GM21576 (cell line): Measurements from ENCODE around the gene DNAJC16.

Source experiments
- ATAC-seq: cut with Tn5 transposase; IDR thresholded peaks from one replicate; pipeline ENCODE4 v1.9.1; 2021; ENCODE audit warnings: mild to moderate bottlenecking, moderate library complexity; ENCODE audit not compliant: unreplicated experiment

The DNAJC16 gene

DNA sequence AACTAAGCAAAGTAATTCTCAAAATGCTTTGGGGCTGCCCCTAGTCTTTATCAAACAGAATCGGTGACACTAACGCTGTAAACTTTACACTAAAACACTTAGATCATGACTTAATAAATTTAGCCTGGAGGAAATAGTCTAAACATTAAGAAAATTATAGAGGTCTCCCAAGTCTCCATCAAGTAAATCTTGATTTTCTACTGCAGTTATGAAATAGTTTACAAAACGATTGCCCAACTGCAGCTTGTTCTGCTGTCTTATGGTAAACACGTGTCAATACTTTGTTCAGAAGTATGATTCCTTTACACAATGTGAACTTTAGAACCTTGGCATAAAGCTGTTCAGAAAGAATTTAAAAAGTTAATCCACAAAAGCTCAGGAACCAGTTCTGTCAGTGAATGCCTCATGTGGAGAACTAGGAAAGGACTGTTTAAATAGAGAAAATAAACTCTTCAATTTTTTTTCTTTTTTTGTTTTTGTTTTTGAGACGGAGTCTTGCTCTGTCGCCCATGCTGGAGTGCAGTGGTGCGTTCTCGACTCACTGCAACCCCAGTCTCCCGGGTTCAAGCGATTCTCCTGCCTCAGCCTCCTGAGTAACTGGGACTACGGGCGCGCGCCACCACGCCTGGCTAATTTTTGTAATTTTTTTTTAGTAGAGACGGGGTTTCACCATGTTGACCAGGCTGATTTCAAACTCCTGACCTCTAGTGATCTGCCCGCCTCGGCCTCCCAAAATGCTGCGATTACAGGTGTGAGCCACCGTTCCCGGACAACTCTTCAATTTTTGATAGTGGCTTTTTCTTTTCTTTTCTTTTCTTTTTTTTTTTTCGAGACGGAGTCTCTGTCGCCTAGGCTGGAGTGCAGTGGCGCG lies 92.2 kb downstream of the DNAJC16 start:
- no peak for ATAC-seq

DNA sequence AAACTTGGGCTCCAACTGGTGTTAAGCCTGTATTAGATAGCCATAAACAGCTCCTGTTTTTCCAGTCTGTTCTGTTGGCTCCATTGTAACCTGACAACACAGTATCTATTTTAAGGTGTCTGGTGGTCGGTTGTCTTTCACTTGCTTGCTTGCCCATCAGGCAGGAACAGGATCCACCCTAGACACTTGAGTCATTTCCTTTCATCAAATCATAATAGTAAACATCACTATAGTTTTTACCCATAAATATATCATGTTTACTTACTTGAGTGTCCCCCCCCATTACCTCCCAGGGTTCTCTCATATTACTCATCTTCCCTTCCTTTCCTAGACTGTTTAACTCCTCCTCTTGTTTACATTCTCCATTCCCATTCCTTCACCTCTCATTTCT lies 93.5 kb downstream of the DNAJC16 start:
- ATAC-seq = no peak

DNA sequence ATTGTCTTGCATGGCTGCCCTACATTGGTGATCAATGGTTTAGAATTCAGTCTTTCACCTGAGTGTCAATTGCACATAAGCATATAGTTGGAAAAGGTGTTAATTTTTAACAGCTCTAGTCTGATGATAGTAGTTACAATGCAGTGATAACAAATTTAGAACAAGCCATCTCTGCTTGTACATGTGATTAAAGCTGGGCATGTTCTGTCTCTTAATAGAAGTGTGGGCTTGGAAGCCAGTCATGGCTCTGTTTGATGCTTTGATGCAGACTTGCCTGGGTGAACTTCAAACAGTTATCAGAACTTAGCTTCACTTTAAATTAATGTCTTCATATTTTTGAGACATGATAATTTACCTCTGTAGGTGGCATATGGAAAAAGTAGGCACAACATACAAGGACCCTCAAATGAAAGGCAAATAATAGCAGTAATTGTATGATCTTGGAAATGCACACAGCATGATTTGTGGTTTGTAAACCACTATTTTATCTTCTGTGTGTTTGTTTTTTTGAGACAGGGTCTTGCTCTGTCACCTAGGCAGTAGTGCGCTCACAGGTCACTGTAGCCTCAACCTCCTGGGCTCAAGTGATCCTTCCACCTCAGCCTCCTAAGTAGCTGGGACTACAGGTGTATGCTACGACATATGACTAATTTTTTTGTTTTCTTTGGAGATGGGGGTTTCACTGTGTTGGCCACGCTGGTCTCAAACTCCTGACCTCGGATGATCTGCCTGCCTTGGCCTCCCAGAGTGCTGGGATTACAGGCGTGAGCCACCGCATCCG lies 94.4 kb downstream of the DNAJC16 start:
- ATAC-seq = no peak

DNA sequence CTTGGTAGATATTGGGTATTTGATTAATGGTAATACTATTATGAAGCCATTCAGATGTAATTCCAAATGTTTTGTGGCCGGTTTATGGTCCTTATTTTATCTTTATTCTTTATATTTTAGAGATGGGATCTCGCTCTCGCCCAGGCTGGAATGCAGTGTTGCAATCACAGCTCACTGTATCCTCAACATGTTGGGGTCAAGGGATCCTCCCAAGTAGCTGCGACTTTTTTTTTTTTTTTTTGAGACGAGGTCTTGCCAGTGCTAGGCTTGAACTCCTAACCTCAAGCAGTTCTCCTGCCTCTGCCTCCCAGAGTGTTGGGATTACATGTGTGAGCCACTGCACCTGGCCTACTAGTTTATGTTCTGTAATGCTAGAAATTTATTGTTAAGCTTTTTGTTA lies 95.3 kb downstream of the DNAJC16 start:
- ATAC-seq = no peak

DNA sequence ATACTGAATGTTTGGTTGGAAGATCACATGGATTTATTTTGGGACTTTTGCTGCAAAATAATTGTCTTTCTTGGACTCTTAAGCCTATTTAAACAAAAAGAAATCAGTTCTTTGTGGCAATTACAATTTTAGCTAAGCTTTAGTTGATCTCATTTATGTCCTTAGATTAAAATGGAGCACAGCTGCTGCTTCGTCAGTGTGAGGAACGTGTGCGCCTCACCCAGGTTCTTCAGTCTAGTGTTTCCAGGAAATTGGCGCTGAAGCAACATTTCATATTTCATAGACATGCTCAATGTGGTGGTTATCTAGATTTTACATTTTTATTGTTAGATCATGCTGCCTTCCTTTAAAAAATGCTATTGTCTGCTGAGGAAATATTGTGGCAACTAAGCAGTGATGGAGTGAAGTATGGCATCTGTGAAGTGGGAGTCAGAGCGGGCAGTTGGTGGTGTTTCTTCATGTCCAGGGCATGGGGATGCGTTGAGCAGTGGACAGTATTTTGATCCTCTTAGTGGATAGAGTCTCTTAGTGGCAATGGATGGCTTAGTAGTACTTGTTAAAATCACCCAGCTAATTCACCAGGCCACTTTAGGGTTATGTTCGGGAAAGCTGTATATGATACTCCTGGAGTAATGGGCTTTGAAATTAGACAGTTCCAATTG lies 96.2 kb downstream of the DNAJC16 start:
- no peak for ATAC-seq

DNA sequence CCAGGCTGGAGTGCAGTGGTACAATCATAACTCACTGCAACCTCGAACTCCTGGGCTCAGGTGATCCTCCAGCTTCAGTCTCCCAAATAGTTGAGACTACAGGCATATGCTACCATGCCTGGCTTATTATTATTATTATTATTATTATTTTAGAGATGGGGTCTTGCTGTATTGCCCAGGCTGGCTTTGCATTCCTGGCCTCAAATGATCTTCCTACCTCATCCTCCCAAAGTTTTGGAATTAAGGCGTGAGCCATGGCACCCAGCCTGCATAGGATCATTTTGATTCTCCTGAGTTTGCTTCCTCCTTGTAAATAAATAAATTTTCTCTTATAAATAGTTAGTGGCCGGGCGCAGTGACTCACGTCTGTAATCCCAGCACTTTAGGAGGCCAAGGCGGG lies 96.8 kb downstream of the DNAJC16 start:
- no peak for ATAC-seq

DNA sequence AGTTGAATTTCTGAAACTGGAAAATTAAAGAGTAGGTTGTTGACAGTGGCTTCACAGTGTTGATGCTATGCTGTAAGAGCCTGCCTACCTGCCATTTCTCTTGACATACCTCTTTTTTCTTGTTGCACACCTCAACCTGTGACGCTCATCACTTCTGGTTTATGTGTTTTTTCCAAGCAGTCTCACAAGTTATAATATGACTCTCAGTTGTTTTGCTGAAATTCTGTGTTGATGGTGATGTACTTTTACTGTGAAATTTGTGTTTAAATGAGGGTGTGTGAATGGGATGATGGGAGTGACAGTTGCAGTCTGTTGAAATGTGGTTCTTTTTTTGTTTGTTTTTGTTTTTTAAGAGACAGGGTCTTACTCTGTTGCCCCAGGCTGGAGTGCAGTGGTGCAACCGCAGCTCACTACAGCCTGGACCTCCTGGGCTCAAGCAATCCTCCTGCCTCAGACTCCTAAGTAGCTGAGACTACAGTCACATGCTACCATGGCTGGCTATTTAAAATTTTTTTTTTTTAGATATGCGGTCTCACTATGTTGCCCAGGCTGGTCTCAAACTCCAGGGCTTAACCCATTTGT lies 97.6 kb downstream of the DNAJC16 start:
- no peak for ATAC-seq

DNA sequence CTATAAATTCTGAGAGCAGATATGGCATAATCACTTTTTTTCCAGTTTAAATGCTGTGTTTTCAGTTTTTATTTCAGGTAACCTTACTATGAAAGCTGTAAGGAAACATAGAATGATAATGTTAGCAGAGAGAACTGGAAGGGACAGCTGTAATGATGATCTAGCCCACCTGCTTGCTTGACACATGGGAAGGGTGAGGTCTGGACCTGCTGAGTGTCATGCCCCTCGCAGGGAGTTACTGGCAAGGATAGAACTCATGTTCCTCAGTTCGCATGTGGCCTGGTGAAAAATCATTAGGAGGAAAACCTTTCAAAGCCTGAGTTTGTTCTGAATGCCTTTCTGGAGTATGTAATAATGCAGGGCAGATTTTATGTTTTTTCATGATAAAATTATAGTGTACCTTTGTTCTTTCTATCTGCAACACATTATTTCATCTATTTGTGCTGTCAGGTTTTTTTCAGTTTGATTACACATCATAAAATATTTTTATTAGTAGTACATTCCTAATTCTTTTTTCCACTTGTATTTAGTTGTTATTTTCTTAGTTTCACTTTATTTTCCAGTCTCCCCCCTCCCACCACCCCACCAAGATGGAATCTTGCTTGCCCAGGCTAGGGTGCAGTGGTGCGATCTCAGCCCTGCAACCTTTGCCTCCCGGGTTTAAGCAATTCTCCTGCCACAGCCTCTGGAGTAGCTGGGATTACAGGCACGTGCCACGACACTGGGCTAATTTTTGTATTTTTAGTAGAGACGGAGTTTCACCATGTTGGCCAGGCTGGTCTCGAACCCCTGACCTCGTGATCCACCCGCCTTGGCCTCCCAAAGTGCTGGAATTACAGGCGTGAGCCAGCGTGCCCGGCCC lies 98.6 kb downstream of the DNAJC16 start:
- no peak for ATAC-seq
